K562 (cell line): Measurements from ENCODE around the gene SAFB. TPM values are rescaled to one million over a fixed set of nuclear protein-coding genes. Genes with fewer than 3 reads are reported as not detected.
A peak's percentile ranks its signal among the peaks of the same experiment; 100 is the strongest.

Experiments
- ATAC-seq: fragments of 200-7000 bp; cut with Tn5 transposase; 3 replicates; pipeline ENCODE4 v1.9.1; 2020; ENCODE audit warnings: moderate library complexity
- BruUV-seq: library from RNA; stranded (reverse); fragments of 400-500 nt; replicated peaks from 2 replicates; lab custom pipeline; 2021; lab: Mats Ljungman, UMichigan
- CTCF ChIA-PET: fragments of 300-600 bp; formaldehyde crosslinking; extraction: SDS; loops from one replicate; lab custom pipeline; 2021; ENCODE audit warnings: low intra/inter-chr PET ratio; lab: Yijun Ruan, JAX
- POLR2A ChIA-PET: fragments of 300-600, 350-650 bp; sonication (Branson Sonifier 250); formaldehyde crosslinking; extraction: SDS; loops from one replicate; lab custom pipeline; 2021; ENCODE audit warnings: antibody characterized with exemption, inconsistent platforms; lab: Yijun Ruan, JAX
- DNase-seq, 4 experiments: peaks; one replicate each; pipeline versions ENCODE4 v3.0.0 to v3.0.0-alpha.2; 2011 to 2018; ENCODE audit warnings: low spot score in 3 of 4, mixed read lengths in 3 of 4; ENCODE audit errors: extremely low read depth in 1 of 4
- FAIRE-seq: peaks from 2 replicates; lab custom pipeline; 2011; peaks lifted over from hg19 to GRCh38; lab: Jason Lieb, UNC
- H2AFZ ChIP-seq: 2 replicates; pipeline ENCODE4 v1.6.0; 2011; ENCODE audit warnings: low read depth, low read length, control low read depth, inconsistent platforms
- H3K27ac ChIP-seq: fragments of 200-600 bp; 3 replicates; pipeline ENCODE4 v1.8.0; 2011; ENCODE audit warnings: low read depth, mild to moderate bottlenecking, control low read depth, inconsistent platforms, low read length, moderate library complexity, mixed read lengths; ENCODE audit errors: extremely low read depth
- H3K27me3 ChIP-seq, 2 experiments: fragments of 300-600 bp in 1 of 2; 2 replicates in 1 of 2; 3 replicates in 1 of 2; pipeline versions ENCODE4 v1.6.0 to v1.8.0; 2011; ENCODE audit warnings: inconsistent platforms in 2 of 2, low read length in 2 of 2, mild to moderate bottlenecking in 1 of 2, mixed read lengths in 1 of 2, moderate library complexity in 1 of 2; ENCODE audit not compliant: control insufficient read depth in 2 of 2, insufficient read depth in 2 of 2
- H3K36me3 ChIP-seq: fragments of 300-600 bp; 3 replicates; pipeline ENCODE4 v1.8.0; 2011; ENCODE audit warnings: mild to moderate bottlenecking, low read length, inconsistent platforms; ENCODE audit not compliant: control insufficient read depth, insufficient read depth
- H3K4me1 ChIP-seq, 2 experiments: fragments of 200-600 bp in 1 of 2; replicated peaks in 1 of 2; 2 replicates in 1 of 2; 3 replicates in 1 of 2; pipeline versions ENCODE4 v1.5.1 to v1.8.0; 2011; ENCODE audit warnings: inconsistent platforms in 2 of 2, low read length in 2 of 2, mild to moderate bottlenecking in 1 of 2, mixed read lengths in 1 of 2, moderate library complexity in 1 of 2; ENCODE audit not compliant: control insufficient read depth in 2 of 2, insufficient read depth in 2 of 2
- H3K4me2 ChIP-seq: 2 replicates; pipeline ENCODE4 v1.6.1; 2011; ENCODE audit warnings: low read length, control low read depth, inconsistent platforms, mixed read lengths; ENCODE audit not compliant: insufficient read depth
- H3K4me3 ChIP-seq: fragments of 200-600 bp; sonication (generic), shearing (Covaris generic); 2 replicates; pipeline ENCODE4 v1.5.1; 2016; ENCODE audit warnings: control low read depth, inconsistent platforms
- H3K79me2 ChIP-seq: fragments of 200-600 bp; 3 replicates; pipeline ENCODE4 v1.8.0; 2011; ENCODE audit warnings: low read length, inconsistent platforms; ENCODE audit not compliant: control insufficient read depth, insufficient read depth
- H3K9ac ChIP-seq, 2 experiments: 2 replicates each; pipeline versions ENCODE4 v1.6.0 to v1.6.1; 2011; ENCODE audit warnings: low read depth in 2 of 2, low read length in 2 of 2, control low read depth in 1 of 2, inconsistent platforms in 1 of 2, mild to moderate bottlenecking in 1 of 2, mixed read lengths in 1 of 2; ENCODE audit not compliant: insufficient read depth in 1 of 2
- H3K9me1 ChIP-seq: one replicate; pipeline ENCODE4 v1.6.0; 2011; ENCODE audit warnings: inconsistent platforms, mild to moderate bottlenecking, low read length, moderate library complexity; ENCODE audit not compliant: control insufficient read depth, insufficient read depth
- H3K9me3 ChIP-seq: replicated peaks from 2 replicates; pipeline ENCODE4 v1.5.1; 2011; ENCODE audit warnings: low read depth, low read length, inconsistent platforms; ENCODE audit not compliant: control insufficient read depth, insufficient read depth
- H4K20me1 ChIP-seq: replicated peaks from 2 replicates; pipeline ENCODE4 v1.6.1; 2011; ENCODE audit warnings: low read length, inconsistent platforms, mixed read lengths; ENCODE audit not compliant: control insufficient read depth, insufficient read depth
- BMI1 ChIP-seq: fragments of 150-350 bp; IDR thresholded peaks from 2 replicates; pipeline ENCODE4 v1.6.1; 2014; ENCODE audit warnings: low read length
- NFXL1 ChIP-seq: fragments of 450-650 bp; formaldehyde crosslinking; IDR thresholded peaks from 2 replicates; pipeline ENCODE4 v1.4.0; 2021; ENCODE audit warnings: mild to moderate bottlenecking
- NR2C2 ChIP-seq, 2 experiments: fragments of 200-800 bp in 1 of 2; sonication (Bioruptor generic) in 1 of 2; sonication (generic) in 1 of 2; formaldehyde crosslinking in 1 of 2; IDR thresholded peaks; 2 replicates each; pipeline versions ENCODE4 v1.6.1 to v1.8.0; 2016 to 2022; ENCODE audit warnings: mild to moderate bottlenecking in 1 of 2, missing compliant biosample characterization in 1 of 2, missing genetic modification characterization in 1 of 2, missing genetic modification reagents in 1 of 2
- POLR2A ChIP-seq: fragments of 450-650 bp; conservative IDR thresholded peaks from 2 replicates; pipeline ENCODE4 v1.6.1; 2016
- POLR2AphosphoS2 ChIP-seq: IDR thresholded peaks from 2 replicates; pipeline ENCODE4 v1.6.1; 2012; ENCODE audit warnings: low read length, improper control_type of control experiment
- POLR2G ChIP-seq: fragments of 200-400 bp; formaldehyde crosslinking; IDR thresholded peaks from 2 replicates; pipeline ENCODE4 v1.6.1; 2017; ENCODE audit warnings: low read depth, mild to moderate bottlenecking, antibody characterized with exemption, low read length, moderate library complexity
- ZC3H11A ChIP-seq: IDR thresholded peaks from 2 replicates; pipeline ENCODE4 v1.6.1; 2012; ENCODE audit warnings: low read depth, low read length, improper control_type of control experiment
- ZNF3 ChIP-seq: fragments of 250-450 bp; sonication (Bioruptor Pico); IDR thresholded peaks from 2 replicates; pipeline ENCODE4 v1.5.0; 2021; ENCODE audit warnings: mild to moderate bottlenecking, moderate library complexity
- ZNF41 ChIP-seq: fragments of 250-450 bp; sonication (Bioruptor Pico); conservative IDR thresholded peaks from 2 replicates; pipeline ENCODE4 v1.4.0; 2020; ENCODE audit warnings: mild to moderate bottlenecking
- ZNF507 ChIP-seq: conservative IDR thresholded peaks from 2 replicates; pipeline ENCODE4 v1.6.1; 2017; ENCODE audit warnings: missing genetic modification characterization, missing compliant biosample characterization
- WGBS: fragments of 100-300 bp; shearing (Covaris generic); methylation state at CpG from one replicate; pipeline ENCODE4 v1.1.6; 2016; ENCODE audit warnings: low coverage, mixed read lengths; ENCODE audit not compliant: insufficient coverage; ENCODE audit errors: missing lambda C conversion rate; 5-methylcytosine and 5-hydroxymethylcytosine counted together
- in situ Hi-C: fragments of 300-500 bp; cut with MboI; formaldehyde crosslinking; loops from 4 replicates; pipeline ENCODE4 v1.15.0; 2018; ENCODE audit warnings: inconsistent platforms, mixed read lengths
- intact Hi-C: fragments of 100-400 bp; cut with micrococcal nuclease; formaldehyde crosslinking; loops from 2 replicates; pipeline ENCODE4 v1.14.2; 2022
- polyA plus RNA-seq, 8 experiments: library from polyadenylated mRNA; depleted of rRNA in 4 of 8; stranded (reverse) in 5 of 8; unstranded in 3 of 8; fragments of >200 nt; fragmentation: Nextera tagmentation in 2 of 8; fragmentation: Illumina TruSeq in 1 of 8; extraction: Ambion mirVana in 2 of 8; extraction: Trizol in 1 of 8; gene quantifications; 2 replicates each; pipeline versions ENCODE4 v1.2.1 to v1.2.3, GENCODE V29; 2011 to 2014; ENCODE audit warnings: inconsistent platforms in 1 of 8, missing spikeins in 1 of 8
- total RNA-seq, 7 experiments: library from RNA; depleted of rRNA in 6 of 7; stranded (reverse); fragments of >200 nt in 6 of 7; fragmentation: Illumina TruSeq in 2 of 7; extraction: Trizol in 2 of 7; gene quantifications; 2 replicates each; pipeline versions ENCODE4 v1.2.1 to v1.2.3, GENCODE V29; 2011 to 2021; ENCODE audit warnings: low replicate concordance in 1 of 7
- TF ChIP-seq, protein P1 (sequence below): fragments of 250-450 bp; sonication (Bioruptor Pico); IDR thresholded peaks from 2 replicates; pipeline ENCODE4 v1.5.0; 2021
- TF ChIP-seq, protein P2 (sequence below): fragments of 450-650 bp; formaldehyde crosslinking; IDR thresholded peaks from 2 replicates; pipeline ENCODE4 v1.4.0; 2020; ENCODE audit warnings: mild to moderate bottlenecking, mixed read lengths
- TF ChIP-seq, protein P3 (sequence below): sonication (generic); formaldehyde crosslinking; IDR thresholded peaks from 2 replicates; pipeline ENCODE4 v1.8.0; 2022; ENCODE audit warnings: mild to moderate bottlenecking, low read depth, missing genetic modification reagents

SAFB gene
- total and polyA plus RNA-seq, 9 of the 15 experiments (the other 6 are each of a cell fraction or from before 2014, with no cell fraction given): 1.1 to 151 (median 83.1) TPM

DNA sequence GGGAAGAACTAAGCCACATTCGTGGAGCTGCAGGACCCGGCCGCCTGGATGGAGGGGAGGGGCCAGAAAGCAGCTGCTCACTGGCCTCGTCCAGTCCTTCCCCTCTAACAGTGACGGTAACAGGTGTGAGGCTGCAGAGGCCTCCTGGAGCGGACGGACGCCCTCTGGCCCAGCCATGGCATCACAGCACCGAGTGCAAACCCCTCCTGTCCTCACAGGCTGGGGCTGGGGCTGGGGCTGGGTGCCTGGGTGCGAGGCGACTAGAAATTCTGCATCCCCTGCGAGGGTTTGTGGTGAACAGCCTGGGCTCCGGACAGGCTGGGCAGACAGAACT is 53.9 kb downstream of the SAFB start:
- no peak overlapping the region for H3K4me2 ChIP-seq
- no peak for FAIRE-seq
- DNase-seq: no peak
- H4K20me1 ChIP-seq: peaks cover 4% of the 10 kb centered on the region; the same call in 1 of the 2 replicates
- 79% methylated on average over 10 of the region's 13 CpGs for WGBS
- H3K27me3 ChIP-seq: no peaks in the 10 kb centered on the region
- CTCF ChIA-PET: no interaction called here
- intact Hi-C loops (no loop called here), in situ Hi-C loops (no loop called here)
- peaks cover 19 to 58% of the 10 kb centered on the region in 2 experiments for H3K4me1 ChIP-seq
- no peak for ATAC-seq
- no TSS peak for BruUV-seq
- H3K9ac ChIP-seq: peak overlapping the region in 1 of 2 experiments; percentile 22; a peak in 1 of 4 replicates
- H3K36me3 ChIP-seq: peaks cover 19% of the 10 kb centered on the region; the same call in 2 of the 3 replicates
- H3K79me2 ChIP-seq: peaks cover 12% of the 10 kb centered on the region
- H3K9me1 ChIP-seq: no peaks in the 10 kb centered on the region
- POLR2A ChIA-PET: interaction anchor here (0.6 to 2.8 kb wide), 5 partner anchors 9 to 34 kb away, joined by 3 to 9 read pairs (median 3); partner anchors contain the start of gene RPL36
- no peak overlapping the region for H3K27ac ChIP-seq
- TF ChIP-seq BMI1: no peak
- peak; percentile 51; the same call in 1 of the 2 replicates for TF ChIP-seq POLR2G
- no peak overlapping the region for H3K4me3 ChIP-seq
- H3K9me3 ChIP-seq: no peaks in the 10 kb centered on the region
- no peak overlapping the region for H2AFZ ChIP-seq

DNA sequence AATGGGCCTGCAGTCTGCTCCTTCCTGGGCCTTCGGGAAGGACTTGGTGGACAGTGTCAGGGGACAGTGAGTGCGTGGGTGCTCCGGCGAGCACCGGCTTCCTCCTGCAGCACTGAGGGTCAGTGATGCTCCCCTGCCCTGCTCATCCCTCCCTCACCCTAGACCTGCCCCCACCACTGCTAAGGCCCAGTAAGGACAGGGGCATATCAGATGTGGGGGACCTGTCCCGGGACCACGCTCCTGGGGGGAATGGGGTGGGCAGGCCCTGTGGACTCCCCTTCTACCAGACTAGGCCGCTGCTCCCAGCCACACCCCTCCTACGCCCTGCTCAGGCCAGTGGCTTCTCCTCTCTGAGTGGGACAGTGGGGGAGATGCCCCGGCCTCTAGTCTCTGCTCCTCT is 54.3 kb downstream of the SAFB start:
- H3K27me3 ChIP-seq: no peaks in the 10 kb centered on the region
- peaks cover 6% of the 10 kb centered on the region; the same call in 1 of the 2 replicates for H4K20me1 ChIP-seq
- no peak overlapping the region for H3K4me3 ChIP-seq
- H3K27ac ChIP-seq: no peak overlapping the region
- no peak overlapping the region for H3K4me2 ChIP-seq
- no TSS peak for BruUV-seq
- H3K4me1 ChIP-seq: peaks cover 21 to 62% of the 10 kb centered on the region in 2 experiments
- no peak for FAIRE-seq
- no peak for ATAC-seq
- no peaks in the 10 kb centered on the region for H3K9me3 ChIP-seq
- in situ Hi-C loops (no loop called here), intact Hi-C loops (no loop called here)
- ChIA-PET POLR2A (interaction anchor here (1.0 to 2.8 kb wide), 3 partner anchors 12 to 34 kb away, joined by 3 to 9 read pairs (median 4); partner anchors contain the start of gene RPL36), CTCF (no interaction called here)
- peaks cover 17% of the 10 kb centered on the region; the same call in 2 of the 3 replicates for H3K36me3 ChIP-seq
- no peak overlapping the region for H2AFZ ChIP-seq
- peak overlapping the region in 1 of 2 experiments; percentile 22; a peak in 1 of 4 replicates for H3K9ac ChIP-seq
- peaks cover 12% of the 10 kb centered on the region for H3K79me2 ChIP-seq
- no peaks in the 10 kb centered on the region for H3K9me1 ChIP-seq
- WGBS: 86% methylated on average over 10 of the region's 10 CpGs
- no peak for DNase-seq
- TF ChIP-seq, protein P1, sequence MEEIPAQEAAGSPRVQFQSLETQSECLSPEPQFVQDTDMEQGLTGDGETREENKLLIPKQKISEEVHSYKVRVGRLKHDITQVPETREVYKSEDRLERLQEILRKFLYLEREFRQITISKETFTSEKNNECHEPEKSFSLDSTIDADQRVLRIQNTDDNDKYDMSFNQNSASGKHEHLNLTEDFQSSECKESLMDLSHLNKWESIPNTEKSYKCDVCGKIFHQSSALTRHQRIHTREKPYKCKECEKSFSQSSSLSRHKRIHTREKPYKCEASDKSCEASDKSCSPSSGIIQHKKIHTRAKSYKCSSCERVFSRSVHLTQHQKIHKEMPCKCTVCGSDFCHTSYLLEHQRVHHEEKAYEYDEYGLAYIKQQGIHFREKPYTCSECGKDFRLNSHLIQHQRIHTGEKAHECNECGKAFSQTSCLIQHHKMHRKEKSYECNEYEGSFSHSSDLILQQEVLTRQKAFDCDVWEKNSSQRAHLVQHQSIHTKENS (CRISPR knock-in tag): no peak
- no peak for TF ChIP-seq ZNF41 (CRISPR knock-in tag)
- no peak for TF ChIP-seq POLR2A
- TF ChIP-seq, protein P2, sequence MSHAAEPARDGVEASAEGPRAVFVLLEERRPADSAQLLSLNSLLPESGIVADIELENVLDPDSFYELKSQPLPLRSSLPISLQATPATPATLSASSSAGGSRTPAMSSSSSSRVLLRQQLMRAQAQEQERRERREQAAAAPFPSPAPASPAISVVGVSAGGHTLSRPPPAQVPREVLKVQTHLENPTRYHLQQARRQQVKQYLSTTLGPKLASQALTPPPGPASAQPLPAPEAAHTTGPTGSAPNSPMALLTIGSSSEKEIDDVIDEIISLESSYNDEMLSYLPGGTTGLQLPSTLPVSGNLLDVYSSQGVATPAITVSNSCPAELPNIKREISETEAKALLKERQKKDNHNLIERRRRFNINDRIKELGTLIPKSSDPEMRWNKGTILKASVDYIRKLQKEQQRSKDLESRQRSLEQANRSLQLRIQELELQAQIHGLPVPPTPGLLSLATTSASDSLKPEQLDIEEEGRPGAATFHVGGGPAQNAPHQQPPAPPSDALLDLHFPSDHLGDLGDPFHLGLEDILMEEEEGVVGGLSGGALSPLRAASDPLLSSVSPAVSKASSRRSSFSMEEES: no peak
- TF ChIP-seq POLR2AphosphoS2: no peak
- no peak for TF ChIP-seq NFXL1 (CRISPR knock-in tag)
- TF ChIP-seq, protein P3, sequence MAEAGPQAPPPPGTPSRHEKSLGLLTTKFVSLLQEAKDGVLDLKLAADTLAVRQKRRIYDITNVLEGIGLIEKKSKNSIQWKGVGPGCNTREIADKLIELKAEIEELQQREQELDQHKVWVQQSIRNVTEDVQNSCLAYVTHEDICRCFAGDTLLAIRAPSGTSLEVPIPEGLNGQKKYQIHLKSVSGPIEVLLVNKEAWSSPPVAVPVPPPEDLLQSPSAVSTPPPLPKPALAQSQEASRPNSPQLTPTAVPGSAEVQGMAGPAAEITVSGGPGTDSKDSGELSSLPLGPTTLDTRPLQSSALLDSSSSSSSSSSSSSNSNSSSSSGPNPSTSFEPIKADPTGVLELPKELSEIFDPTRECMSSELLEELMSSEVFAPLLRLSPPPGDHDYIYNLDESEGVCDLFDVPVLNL: no peak
- no peak for TF ChIP-seq NR2C2 (CRISPR knock-in tag; IDR thresholded peaks at IDR 0.05)
- TF ChIP-seq NR2C2 (tag; IDR thresholded peaks at IDR 0.05): no peak
- TF ChIP-seq ZNF3 (CRISPR knock-in tag): no peak
- TF ChIP-seq ZC3H11A: no peak
- no peak for TF ChIP-seq ZNF507 (tag)
